SK-N-SH (cell line): Measurements from ENCODE around the gene POU6F2. TPM values are rescaled to one million over a fixed set of nuclear protein-coding genes. Genes with fewer than 3 reads are reported as not detected.

ENCODE experiments used
- CTCF ChIA-PET: fragments of 300-600, 350-600 bp; formaldehyde crosslinking; extraction: SDS; loops from one replicate; lab custom pipeline; 2021; lab: Yijun Ruan, JAX
- POLR2A ChIA-PET: fragments of 350-600 bp; sonication (Branson Sonifier 250); formaldehyde crosslinking; extraction: SDS; loops from one replicate; lab custom pipeline; 2020; ENCODE audit warnings: antibody characterized with exemption, inconsistent platforms; lab: Yijun Ruan, JAX
- DNase-seq: peaks from one replicate; pipeline ENCODE4 v3.0.0; 2012
- H2AFZ ChIP-seq: fragments of 200-600 bp; sonication (generic); 2 replicates; pipeline ENCODE4 v1.8.1; 2016; ENCODE audit warnings: antibody characterized with exemption, mild to moderate bottlenecking, low read depth
- H3F3A ChIP-seq: fragments of 200-600 bp; sonication (generic); replicated peaks from 2 replicates; pipeline ENCODE3; 2016; ENCODE audit warnings: antibody characterized with exemption, mild to moderate bottlenecking; ENCODE audit not compliant: insufficient read depth
- H3K27ac ChIP-seq, 2 experiments: fragments of 200-500 bp in 1 of 2; fragments of 200-600 bp in 1 of 2; sonication (Bioruptor generic) in 1 of 2; sonication (generic), shearing (Covaris generic) in 1 of 2; 2 replicates each; pipeline versions ENCODE4 v1.5.1 to v1.6.1; 2014 to 2016; ENCODE audit warnings: low read depth in 2 of 2, inconsistent platforms in 1 of 2, low read length in 1 of 2, mild to moderate bottlenecking in 1 of 2, mixed read lengths in 1 of 2
- H3K27me3 ChIP-seq: fragments of 200-600 bp; sonication (generic), shearing (Covaris generic); 2 replicates; pipeline ENCODE4 v1.6.1; 2016; ENCODE audit warnings: mixed run types; ENCODE audit not compliant: insufficient read depth
- H3K36me3 ChIP-seq, 2 experiments: fragments of 200-500 bp in 1 of 2; fragments of 200-600 bp in 1 of 2; sonication (Bioruptor generic) in 1 of 2; sonication (generic) in 1 of 2; replicated peaks in 1 of 2; 2 replicates each; pipeline versions ENCODE3 to v1.5.1; 2014 to 2016; ENCODE audit warnings: low read length in 1 of 2, mild to moderate bottlenecking in 1 of 2; ENCODE audit not compliant: insufficient read depth in 2 of 2, control insufficient read depth in 1 of 2
- H3K4me1 ChIP-seq, 2 experiments: fragments of 200-500 bp in 1 of 2; fragments of 200-600 bp in 1 of 2; sonication (Bioruptor generic) in 1 of 2; sonication (generic), shearing (Covaris generic) in 1 of 2; 2 replicates each; pipeline versions ENCODE4 v1.5.1 to v1.6.1; 2014 to 2016; ENCODE audit warnings: low read depth in 1 of 2, low read length in 1 of 2, mixed run types in 1 of 2; ENCODE audit not compliant: insufficient read depth in 2 of 2, control insufficient read depth in 1 of 2
- H3K4me2 ChIP-seq: fragments of 200-600 bp; sonication (generic), shearing (Covaris generic); 2 replicates; pipeline ENCODE4 v1.6.1; 2017; ENCODE audit warnings: mixed run types
- H3K4me3 ChIP-seq, 2 experiments: fragments of 200-500 bp in 1 of 2; fragments of 200-600 bp in 1 of 2; sonication (Bioruptor generic) in 1 of 2; sonication (generic), shearing (Covaris generic) in 1 of 2; 2 replicates each; pipeline versions ENCODE4 v1.5.1 to v1.8.1; 2014 to 2016; ENCODE audit warnings: low read depth in 2 of 2, inconsistent platforms in 1 of 2, low read length in 1 of 2, mild to moderate bottlenecking in 1 of 2, mixed read lengths in 1 of 2, moderate library complexity in 1 of 2
- H3K79me2 ChIP-seq: fragments of 200-600 bp; sonication (generic); 2 replicates; pipeline ENCODE4 v1.8.1; 2017; ENCODE audit warnings: mild to moderate bottlenecking; ENCODE audit not compliant: insufficient read depth
- H3K9ac ChIP-seq: fragments of 200-600 bp; sonication (generic); 2 replicates; pipeline ENCODE4 v1.6.1; 2017; ENCODE audit warnings: mixed run types
- H3K9me2 ChIP-seq: fragments of 200-600 bp; sonication (generic); 2 replicates; pipeline ENCODE4 v1.6.1; 2017; ENCODE audit warnings: mixed run types
- H3K9me3 ChIP-seq: fragments of 200-600 bp; sonication (generic); 2 replicates; pipeline ENCODE4 v1.6.1; 2017; ENCODE audit warnings: mixed run types, mild to moderate bottlenecking, moderate library complexity
- H4K20me1 ChIP-seq: fragments of 200-600 bp; sonication (generic); 2 replicates; pipeline ENCODE4 v1.6.1; 2017; ENCODE audit warnings: mild to moderate bottlenecking, mixed run types; ENCODE audit not compliant: insufficient read depth
- CHD2 ChIP-seq: fragments of 150-350 bp; IDR thresholded peaks from 2 replicates; pipeline ENCODE4 v1.6.1; 2018; ENCODE audit warnings: low read length; ENCODE audit not compliant: partially characterized antibody
- ELF1 ChIP-seq: IDR thresholded peaks from 2 replicates; pipeline ENCODE4 v1.4.0; 2012
- EP300 ChIP-seq, 2 experiments: IDR thresholded peaks; 2 replicates each; pipeline versions ENCODE4 v1.4.0 to v1.6.1; 2012; ENCODE audit warnings: borderline replicate concordance in 1 of 2, low read depth in 1 of 2, low read length in 1 of 2
- FOSL2 ChIP-seq: IDR thresholded peaks from 2 replicates; pipeline ENCODE4 v1.4.0; 2012; ENCODE audit warnings: low read depth, mild to moderate bottlenecking, moderate library complexity, borderline replicate concordance
- GATA2 ChIP-seq: sonication (generic); formaldehyde crosslinking; IDR thresholded peaks from 2 replicates; pipeline ENCODE4 v1.5.0; 2020; ENCODE audit warnings: mild to moderate bottlenecking, missing genetic modification reagents
- RXRA ChIP-seq: IDR thresholded peaks from 2 replicates; pipeline ENCODE4 v1.4.0; 2012; ENCODE audit warnings: low read depth, mild to moderate bottlenecking, borderline replicate concordance
- SIN3A ChIP-seq: IDR thresholded peaks from 2 replicates; pipeline ENCODE4 v1.6.1; 2012; ENCODE audit warnings: low read depth, mild to moderate bottlenecking, low read length, moderate library complexity, borderline replicate concordance
- TAF1 ChIP-seq: IDR thresholded peaks from 2 replicates; pipeline ENCODE4 v1.6.1; 2012; ENCODE audit warnings: low read depth, mild to moderate bottlenecking, low read length, moderate library complexity, borderline replicate concordance
- YY1 ChIP-seq: IDR thresholded peaks from 2 replicates; pipeline ENCODE4 v1.4.0; 2012; ENCODE audit warnings: low read depth, mild to moderate bottlenecking
- WGBS: methylation state at CpG from one replicate; pipeline ENCODE4 v1.1.6; 2017; ENCODE audit warnings: low lambda C conversion rate; 5-methylcytosine and 5-hydroxymethylcytosine counted together
- polyA plus RNA-seq, 3 experiments: library from polyadenylated mRNA; depleted of rRNA; stranded (reverse); fragments of >200 nt; gene quantifications; 2 replicates each; pipeline ENCODE4 v1.2.3, GENCODE V29; 2012
- TF ChIP-seq, protein P1 (sequence below): IDR thresholded peaks from 2 replicates; pipeline ENCODE4 v1.4.0; 2012; ENCODE audit warnings: low read depth, borderline replicate concordance
- TF ChIP-seq, protein P2 (sequence below): IDR thresholded peaks from 2 replicates; pipeline ENCODE4; 2012

The POU6F2 gene
- polyA plus RNA-seq, 1 of the 3 experiments (the other 2 are of a cell fraction), result under 0.01 TPM

DNA sequence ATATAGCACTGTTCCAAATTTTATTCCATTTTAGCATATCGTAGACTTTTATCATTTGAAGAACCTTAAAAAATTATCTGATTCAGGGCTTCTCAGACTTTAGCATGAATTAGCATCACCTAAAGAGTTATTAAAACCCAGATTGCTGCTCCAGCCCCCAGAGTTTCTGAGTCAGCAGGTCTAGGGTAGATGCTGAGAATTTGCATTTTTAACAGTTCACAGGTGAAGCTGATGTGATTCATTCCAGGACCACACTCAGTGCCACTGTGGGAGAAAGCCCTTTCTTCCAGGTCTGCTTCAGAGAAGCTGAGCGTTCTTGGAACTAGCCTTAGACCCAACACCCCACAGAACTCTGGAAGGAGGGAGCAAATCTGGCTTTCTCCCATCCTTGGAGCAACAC, 414.4 kb downstream of the POU6F2 start:
- H3K9me3 ChIP-seq, result no peaks in the 10 kb centered on the region
- ChIA-PET CTCF (no interaction called here), POLR2A (no interaction called here)
- H3K27ac ChIP-seq, result no peak overlapping the region
- H3K9ac ChIP-seq, result no peak overlapping the region
- H3F3A ChIP-seq, result no peaks in the 10 kb centered on the region
- no peaks in the 10 kb centered on the region for H4K20me1 ChIP-seq
- H3K27me3 ChIP-seq, result peaks cover 41% of the 10 kb centered on the region; the same call in 1 of the 2 replicates
- H3K79me2 ChIP-seq, result no peaks in the 10 kb centered on the region
- no peak for TF ChIP-seq RXRA
- TF ChIP-seq GATA2 (CRISPR knock-in tag), result no peak
- TF ChIP-seq, protein P1, sequence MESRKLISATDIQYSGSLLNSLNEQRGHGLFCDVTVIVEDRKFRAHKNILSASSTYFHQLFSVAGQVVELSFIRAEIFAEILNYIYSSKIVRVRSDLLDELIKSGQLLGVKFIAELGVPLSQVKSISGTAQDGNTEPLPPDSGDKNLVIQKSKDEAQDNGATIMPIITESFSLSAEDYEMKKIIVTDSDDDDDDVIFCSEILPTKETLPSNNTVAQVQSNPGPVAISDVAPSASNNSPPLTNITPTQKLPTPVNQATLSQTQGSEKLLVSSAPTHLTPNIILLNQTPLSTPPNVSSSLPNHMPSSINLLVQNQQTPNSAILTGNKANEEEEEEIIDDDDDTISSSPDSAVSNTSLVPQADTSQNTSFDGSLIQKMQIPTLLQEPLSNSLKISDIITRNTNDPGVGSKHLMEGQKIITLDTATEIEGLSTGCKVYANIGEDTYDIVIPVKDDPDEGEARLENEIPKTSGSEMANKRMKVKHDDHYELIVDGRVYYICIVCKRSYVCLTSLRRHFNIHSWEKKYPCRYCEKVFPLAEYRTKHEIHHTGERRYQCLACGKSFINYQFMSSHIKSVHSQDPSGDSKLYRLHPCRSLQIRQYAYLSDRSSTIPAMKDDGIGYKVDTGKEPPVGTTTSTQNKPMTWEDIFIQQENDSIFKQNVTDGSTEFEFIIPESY, result no peak
- no peak for TF ChIP-seq FOSL2
- TF ChIP-seq, protein P2, sequence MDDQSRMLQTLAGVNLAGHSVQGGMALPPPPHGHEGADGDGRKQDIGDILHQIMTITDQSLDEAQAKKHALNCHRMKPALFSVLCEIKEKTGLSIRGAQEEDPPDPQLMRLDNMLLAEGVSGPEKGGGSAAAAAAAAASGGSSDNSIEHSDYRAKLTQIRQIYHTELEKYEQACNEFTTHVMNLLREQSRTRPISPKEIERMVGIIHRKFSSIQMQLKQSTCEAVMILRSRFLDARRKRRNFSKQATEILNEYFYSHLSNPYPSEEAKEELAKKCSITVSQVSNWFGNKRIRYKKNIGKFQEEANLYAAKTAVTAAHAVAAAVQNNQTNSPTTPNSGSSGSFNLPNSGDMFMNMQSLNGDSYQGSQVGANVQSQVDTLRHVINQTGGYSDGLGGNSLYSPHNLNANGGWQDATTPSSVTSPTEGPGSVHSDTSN, result no peak
- TF ChIP-seq ELF1, result no peak
- no peak for TF ChIP-seq CHD2
- no peak for TF ChIP-seq YY1
- 0 out of 2 replicates have a peak, but pooled peaks cover 3% of the 10 kb centered on the region for H3K9me2 ChIP-seq
- H2AFZ ChIP-seq, result no peak overlapping the region
- under 1% methylated on average over 2 of the region's 2 CpGs for WGBS
- no peak overlapping the region for H3K4me3 ChIP-seq
- no peaks in the 10 kb centered on the region for H3K36me3 ChIP-seq
- no peak overlapping the region for H3K4me2 ChIP-seq
- DNase-seq, result no peak
- no peaks in the 10 kb centered on the region for H3K4me1 ChIP-seq

DNA sequence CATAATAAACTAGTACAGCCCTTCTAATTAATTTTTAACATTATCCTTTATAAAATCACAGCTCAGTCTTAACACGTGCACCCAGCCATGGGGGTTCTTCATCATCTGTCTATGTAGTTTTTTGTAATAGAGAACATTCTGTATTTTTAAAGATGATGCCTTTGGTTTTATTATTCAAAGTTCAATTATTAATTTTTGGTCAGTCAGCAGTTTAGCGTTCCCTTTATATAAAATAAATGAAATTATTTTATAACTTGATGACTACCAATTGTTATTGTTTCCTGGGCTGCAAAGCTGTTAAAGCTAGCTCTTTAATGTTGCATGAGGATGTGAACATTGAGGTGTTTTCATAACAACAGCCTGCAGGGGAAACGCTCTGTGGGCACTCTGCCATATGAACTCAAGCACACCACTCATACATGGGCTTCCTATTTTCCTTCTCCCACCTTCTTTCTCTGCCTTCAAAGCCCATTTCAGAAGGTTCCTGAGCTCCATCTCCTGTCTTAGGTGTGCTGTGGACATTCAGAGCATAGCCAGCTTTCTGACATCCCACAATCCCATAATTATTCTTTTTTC, 416.5 kb downstream of the POU6F2 start:
- Histone ChIP-seq H3K9me3 (no peaks in the 10 kb centered on the region), H3K9me2 (no peaks in the 10 kb centered on the region), H3K27ac (no peak overlapping the region), H3K4me2 (no peak overlapping the region), H2AFZ (no peak overlapping the region), H4K20me1 (no peaks in the 10 kb centered on the region), H3K36me3 (no peaks in the 10 kb centered on the region), H3K79me2 (no peaks in the 10 kb centered on the region), H3K9ac (no peak overlapping the region), H3K4me1 (no peaks in the 10 kb centered on the region), H3F3A (no peaks in the 10 kb centered on the region), H3K27me3 (peaks cover 46% of the 10 kb centered on the region; the same call in 1 of the 2 replicates), H3K4me3 (no peak overlapping the region)
- no peak for DNase-seq
- 10% methylated on average over 3 of the region's 3 CpGs for WGBS
- ChIA-PET CTCF (interaction anchor here (0.6 to 1.2 kb wide), 3 partner anchors 59 to 213 kb away, joined by 3 read pairs; no protein-coding TSS in a partner anchor), POLR2A (no interaction called here)
- TF ChIP-seq EP300 (IDR thresholded peaks at IDR 0.05; ENCODE audit: borderline replicate concordance in 1 of 2, low read depth in 1 of 2, low read length in 1 of 2), result no peak
- TF ChIP-seq TAF1, result no peak
- no peak for TF ChIP-seq SIN3A
